A549 (cell line): Measurements from ENCODE around the gene TMEM235. TPM values are rescaled to one million over a fixed set of nuclear protein-coding genes. Genes with fewer than 3 reads are reported as not detected.

Experiments used
- ATAC-seq, 2 experiments: fragments of 200-7000 bp in 1 of 2; fragments of >200 bp in 1 of 2; cut with Nextera tagmentation in 1 of 2; cut with Tn5 transposase in 1 of 2; 3 replicates each; pipeline versions ENCODE4 v1.8.0 to v1.9.1; 2018 to 2020; ENCODE audit warnings: mild to moderate bottlenecking in 1 of 2, moderate library complexity in 1 of 2
- CTCF ChIA-PET: fragments of 300-600 bp; sonication (Branson Sonifier 250); formaldehyde crosslinking; extraction: SDS; loops from one replicate; lab custom pipeline; 2021; ENCODE audit warnings: antibody characterized with exemption, inconsistent platforms; lab: Yijun Ruan, JAX
- POLR2A ChIA-PET: fragments of 350-600 bp; formaldehyde crosslinking; extraction: SDS; loops from one replicate; lab custom pipeline; 2021; ENCODE audit warnings: antibody characterized with exemption, inconsistent platforms; lab: Yijun Ruan, JAX
- DNase-seq, 2 experiments: peaks; one replicate each; pipeline versions ENCODE4 v3.0.0 to v3.0.0-alpha.2; 2011 to 2016; ENCODE audit warnings: low read depth in 1 of 2, low spot score in 1 of 2
- FAIRE-seq: peaks from 2 replicates; lab custom pipeline; 2011; peaks lifted over from hg19 to GRCh38; lab: Jason Lieb, UNC
- H3K27ac ChIP-seq, 2 experiments: fragments of >200 bp; sonication (Bioruptor Twin); formaldehyde crosslinking; 3 replicates each; pipeline ENCODE4 v1.5.1; 2016 to 2017
- H3K4me1 ChIP-seq: fragments of >200 bp; sonication (Bioruptor Twin); formaldehyde crosslinking; 3 replicates; pipeline ENCODE4 v1.6.1; 2016
- H3K4me2 ChIP-seq: fragments of >200 bp; sonication (Bioruptor Twin); formaldehyde crosslinking; 3 replicates; pipeline ENCODE4 v1.6.1; 2016
- H3K4me3 ChIP-seq: fragments of >200 bp; sonication (Bioruptor Twin); formaldehyde crosslinking; 3 replicates; pipeline ENCODE4 v1.5.1; 2016
- H3K9me3 ChIP-seq: fragments of >200 bp; sonication (Bioruptor Twin); formaldehyde crosslinking; 3 replicates; pipeline ENCODE4 v1.6.1; 2016
- CBX2 ChIP-seq: fragments of 200-600 bp; sonication (generic); IDR thresholded peaks from 2 replicates; pipeline ENCODE4 v1.6.1; 2016; ENCODE audit warnings: low read depth, mild to moderate bottlenecking, borderline replicate concordance
- CBX8 ChIP-seq: fragments of 200-600 bp; sonication (generic); IDR thresholded peaks from 2 replicates; pipeline ENCODE4 v1.6.1; 2016
- CHD2 ChIP-seq: fragments of 150-350 bp; IDR thresholded peaks from 2 replicates; pipeline ENCODE4 v1.6.1; 2014; ENCODE audit warnings: low read length; ENCODE audit not compliant: partially characterized antibody
- E2F6 ChIP-seq: IDR thresholded peaks from 2 replicates; pipeline ENCODE4 v1.6.1; 2012; ENCODE audit warnings: low read depth, borderline replicate concordance
- EHMT2 ChIP-seq: fragments of 200-600 bp; sonication (generic); IDR thresholded peaks from 2 replicates; pipeline ENCODE4 v1.6.1; 2016; ENCODE audit warnings: antibody characterized with exemption, low read depth, mild to moderate bottlenecking, moderate library complexity
- FOSL2 ChIP-seq, 2 experiments: fragments of 450-650 bp in 1 of 2; fragments of >200 bp in 1 of 2; sonication (Bioruptor Twin) in 1 of 2; formaldehyde crosslinking; IDR thresholded peaks; 2 replicates each; pipeline versions ENCODE4 v1.5.0 to v1.6.1; 2016 to 2020; ENCODE audit warnings: mild to moderate bottlenecking in 1 of 2, moderate library complexity in 1 of 2
- GATA3 ChIP-seq: IDR thresholded peaks from 2 replicates; pipeline ENCODE4 v1.6.1; 2012; ENCODE audit warnings: borderline replicate concordance
- HOXB5 ChIP-seq: fragments of 250-450 bp; sonication (Bioruptor Pico); IDR thresholded peaks from 2 replicates; pipeline ENCODE4 v1.5.0; 2020; ENCODE audit warnings: mild to moderate bottlenecking, moderate library complexity
- KDM5A ChIP-seq: fragments of 200-600 bp; sonication (generic); IDR thresholded peaks from 2 replicates; pipeline ENCODE4 v1.6.1; 2016; ENCODE audit warnings: antibody characterized with exemption, mild to moderate bottlenecking
- NR3C1 ChIP-seq: fragments of >200 bp; sonication (Bioruptor Twin); formaldehyde crosslinking; IDR thresholded peaks from 3 replicates; pipeline ENCODE4 v1.6.1; 2017
- RAD21 ChIP-seq, 2 experiments: fragments of >200 bp in 1 of 2; sonication (Bioruptor Twin) in 1 of 2; formaldehyde crosslinking in 1 of 2; IDR thresholded peaks in 1 of 2; conservative IDR thresholded peaks in 1 of 2; 2 replicates in 1 of 2; 3 replicates in 1 of 2; pipeline ENCODE4 v1.6.1; 2012 to 2018; ENCODE audit warnings: inconsistent platforms in 1 of 2
- REST ChIP-seq: fragments of 200-600 bp; sonication (generic); IDR thresholded peaks from 2 replicates; pipeline ENCODE4 v1.6.1; 2016; ENCODE audit warnings: antibody characterized with exemption, mild to moderate bottlenecking, moderate library complexity
- RNF2 ChIP-seq: fragments of 200-600 bp; sonication (generic); IDR thresholded peaks from 2 replicates; pipeline ENCODE4 v1.6.1; 2016; ENCODE audit warnings: low read depth, mild to moderate bottlenecking, antibody characterized with exemption, moderate library complexity, borderline replicate concordance
- USF2 ChIP-seq: fragments of 450-650 bp; IDR thresholded peaks from 2 replicates; pipeline ENCODE4 v1.6.1; 2014; ENCODE audit warnings: antibody characterized with exemption
- ZNF302 ChIP-seq: fragments of 250-450 bp; sonication (Bioruptor Pico); IDR thresholded peaks from 2 replicates; pipeline ENCODE4 v1.9.0; 2021; ENCODE audit warnings: inconsistent platforms, mild to moderate bottlenecking, moderate library complexity
- WGBS: methylation state at CpG from one replicate; pipeline ENCODE4 v1.1.6; 2017; ENCODE audit errors: missing lambda C conversion rate; 5-methylcytosine and 5-hydroxymethylcytosine counted together
- polyA plus RNA-seq, 4 experiments: library from polyadenylated mRNA; depleted of rRNA in 3 of 4; stranded (reverse); fragments of >200 nt; fragmentation: RNase III in 1 of 4; extraction: RNeasy Plus Mini Kit Qiagen cat#74134 plus additional on column Dnase treatment in 1 of 4; gene quantifications; 2 replicates in 3 of 4; 3 replicates in 1 of 4; pipeline ENCODE4 v1.2.3, GENCODE V29; 2011 to 2017
- TF ChIP-seq, protein P1 (sequence below): fragments of 250-450 bp; sonication (Bioruptor Pico); IDR thresholded peaks from 2 replicates; pipeline ENCODE4 v1.5.0; 2020; ENCODE audit warnings: low read depth, mild to moderate bottlenecking, moderate library complexity
- TF ChIP-seq, protein P2 (sequence below): fragments of >200 bp; sonication (Bioruptor Twin); formaldehyde crosslinking; IDR thresholded peaks from 3 replicates; pipeline ENCODE4 v1.5.1; 2016

The TMEM235 gene
- polyA plus RNA-seq, 2 of the 4 experiments (the other 2 are of a cell fraction) = not detected

GRCh38 chr17:78205124-78205775 lies 26.2 kb upstream of the TMEM235 start:
- Histone ChIP-seq H3K4me2 (no peak overlapping the region), H3K4me1 (no peaks in the 10 kb centered on the region), H3K4me3 (no peak overlapping the region), H3K9me3 (no peaks in the 10 kb centered on the region), H3K27ac (no peak overlapping the region)
- CTCF ChIA-PET = interaction anchor here (0.8 to 13.4 kb wide), 7 partner anchors 13 to 186 kb away, joined by 3 to 86 read pairs (median 4); partner anchors contain the start of genes AFMID and TK1
- no peak for FAIRE-seq
- WGBS = 86% methylated on average over 17 of the region's 17 CpGs
- TF ChIP-seq GATA3 (no peak), EHMT2 (no peak), USF2 (no peak), CBX8 (no peak), ZNF302 (CRISPR knock-in tag) (no peak), E2F6 (no peak), KDM5A (no peak), CBX2 (no peak), NR3C1 (no peak), REST (no peak), HOXB5 (CRISPR knock-in tag) (no peak), FOSL2 (IDR thresholded peaks at IDR 0.05) (no peak), FOSL2 (CRISPR knock-in tag; IDR thresholded peaks at IDR 0.05) (no peak)
- TF ChIP-seq, protein P1, sequence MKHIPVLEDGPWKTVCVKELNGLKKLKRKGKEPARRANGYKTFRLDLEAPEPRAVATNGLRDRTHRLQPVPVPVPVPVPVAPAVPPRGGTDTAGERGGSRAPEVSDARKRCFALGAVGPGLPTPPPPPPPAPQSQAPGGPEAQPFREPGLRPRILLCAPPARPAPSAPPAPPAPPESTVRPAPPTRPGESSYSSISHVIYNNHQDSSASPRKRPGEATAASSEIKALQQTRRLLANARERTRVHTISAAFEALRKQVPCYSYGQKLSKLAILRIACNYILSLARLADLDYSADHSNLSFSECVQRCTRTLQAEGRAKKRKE (CRISPR knock-in tag) = no peak
- ATAC-seq = peak; percentile 14 to 21; a peak in 4 of 6 replicates
- no peak for DNase-seq
- POLR2A ChIA-PET = interaction anchor here (1.9 kb wide), 1 partner anchor 18 kb away, joined by 5 read pairs; the partner anchor contains the start of genes AFMID and TK1

GRCh38 chr17:78206298-78206697 lies 25.1 kb upstream of the TMEM235 start:
- WGBS = 85% methylated on average over 7 of the region's 7 CpGs
- POLR2A ChIA-PET = interaction anchor here (1.1 kb wide), 1 partner anchor 248 kb away, joined by 4 read pairs; the partner anchor contains the start of gene TNRC6C
- peak; percentile 66 to 67; a peak in 4 of 6 replicates for ATAC-seq
- CTCF ChIA-PET = interaction anchor here (1.0 to 13.4 kb wide), 9 partner anchors 10 to 96 kb away, joined by 3 to 86 read pairs (median 7); partner anchors contain the start of genes AFMID and TK1
- peak in 1 of 2 experiments; percentile 18; a peak in 1 of 5 replicates for TF ChIP-seq RAD21 (conservative IDR thresholded peaks at IDR 0.05 in 1 of 2, IDR thresholded peaks at IDR 0.05 in 1 of 2)
- TF ChIP-seq CHD2 = no peak
- TF ChIP-seq, protein P2, sequence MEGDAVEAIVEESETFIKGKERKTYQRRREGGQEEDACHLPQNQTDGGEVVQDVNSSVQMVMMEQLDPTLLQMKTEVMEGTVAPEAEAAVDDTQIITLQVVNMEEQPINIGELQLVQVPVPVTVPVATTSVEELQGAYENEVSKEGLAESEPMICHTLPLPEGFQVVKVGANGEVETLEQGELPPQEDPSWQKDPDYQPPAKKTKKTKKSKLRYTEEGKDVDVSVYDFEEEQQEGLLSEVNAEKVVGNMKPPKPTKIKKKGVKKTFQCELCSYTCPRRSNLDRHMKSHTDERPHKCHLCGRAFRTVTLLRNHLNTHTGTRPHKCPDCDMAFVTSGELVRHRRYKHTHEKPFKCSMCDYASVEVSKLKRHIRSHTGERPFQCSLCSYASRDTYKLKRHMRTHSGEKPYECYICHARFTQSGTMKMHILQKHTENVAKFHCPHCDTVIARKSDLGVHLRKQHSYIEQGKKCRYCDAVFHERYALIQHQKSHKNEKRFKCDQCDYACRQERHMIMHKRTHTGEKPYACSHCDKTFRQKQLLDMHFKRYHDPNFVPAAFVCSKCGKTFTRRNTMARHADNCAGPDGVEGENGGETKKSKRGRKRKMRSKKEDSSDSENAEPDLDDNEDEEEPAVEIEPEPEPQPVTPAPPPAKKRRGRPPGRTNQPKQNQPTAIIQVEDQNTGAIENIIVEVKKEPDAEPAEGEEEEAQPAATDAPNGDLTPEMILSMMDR = 0 out of 3 replicates have a peak, but pooled peaks have one; percentile 6
- no peak for TF ChIP-seq RNF2
- TF ChIP-seq KDM5A = no peak
- no peak overlapping the region for H3K27ac ChIP-seq
- no peak overlapping the region for H3K4me2 ChIP-seq
- H3K4me3 ChIP-seq = no peak overlapping the region
- no peaks in the 10 kb centered on the region for H3K4me1 ChIP-seq
- no peaks in the 10 kb centered on the region for H3K9me3 ChIP-seq
- no peak for FAIRE-seq
- no peak for DNase-seq
